H1 (cell line): Measurements from ENCODE around the gene NRSN2. TPM values are rescaled to one million over a fixed set of nuclear protein-coding genes. Genes with fewer than 3 reads are reported as not detected.

ENCODE experiments used
- CTCF ChIA-PET: fragments of 300-600 bp; sonication (Branson Sonifier 250); formaldehyde crosslinking; loops from one replicate; lab custom pipeline; 2021; ENCODE audit not compliant: partially characterized antibody; lab: Charles Lee
- POLR2A ChIA-PET: fragments of 300-600 bp; sonication (Branson Sonifier 250); formaldehyde crosslinking; loops from one replicate; lab custom pipeline; 2021; ENCODE audit warnings: inconsistent platforms; ENCODE audit not compliant: partially characterized antibody; lab: Charles Lee
- DNase-seq, 2 experiments: peaks; one replicate each; pipeline versions ENCODE4 v3.0.0 to v3.0.0-alpha.2; 2010 to 2022; ENCODE audit warnings: low spot score in 2 of 2, low read depth in 1 of 2, mixed read lengths in 1 of 2
- FAIRE-seq: peaks from 2 replicates; lab custom pipeline; 2011; peaks lifted over from hg19 to GRCh38; lab: Jason Lieb, UNC
- H2AFZ ChIP-seq: 2 replicates; pipeline ENCODE4 v1.8.1; 2012; ENCODE audit warnings: low read length, inconsistent platforms
- H2AK5ac ChIP-seq: 2 replicates; pipeline ENCODE4 v1.6.1; 2013; ENCODE audit warnings: low read depth, low read length
- H2BK120ac ChIP-seq: replicated peaks from 2 replicates; pipeline ENCODE3; 2013; ENCODE audit warnings: low read depth, low read length, inconsistent platforms
- H2BK12ac ChIP-seq: 2 replicates; pipeline ENCODE4 v1.6.1; 2013; ENCODE audit warnings: low read depth, low read length
- H2BK15ac ChIP-seq: 2 replicates; pipeline ENCODE4 v1.6.1; 2013; ENCODE audit warnings: low read length
- H2BK20ac ChIP-seq: 2 replicates; pipeline ENCODE4 v1.6.1; 2013; ENCODE audit warnings: low read length
- H2BK5ac ChIP-seq: 2 replicates; pipeline ENCODE4 v1.6.1; 2013; ENCODE audit warnings: low read depth, low read length
- H3K14ac ChIP-seq: 2 replicates; pipeline ENCODE4 v1.6.1; 2013; ENCODE audit warnings: inconsistent platforms; ENCODE audit not compliant: insufficient read length
- H3K18ac ChIP-seq: 2 replicates; pipeline ENCODE4 v1.6.1; 2013; ENCODE audit warnings: low read length; ENCODE audit errors: extremely low read depth
- H3K23ac ChIP-seq: 2 replicates; pipeline ENCODE4 v1.6.1; 2013; ENCODE audit warnings: inconsistent platforms; ENCODE audit not compliant: insufficient read length
- H3K23me2 ChIP-seq: 2 replicates; pipeline ENCODE4 v1.6.1; 2013; ENCODE audit warnings: low read depth, low read length
- H3K27ac ChIP-seq: 2 replicates; pipeline ENCODE4 v1.6.1; 2011; ENCODE audit warnings: low read depth, low read length, inconsistent platforms
- H3K27me3 ChIP-seq, 4 experiments: replicated peaks in 1 of 4; 1 replicate in 1 of 4; 2 replicates in 3 of 4; pipeline versions ENCODE4 v1.6.1 to v1.8.1; 2011 to 2013; ENCODE audit warnings: low read length in 3 of 4, mild to moderate bottlenecking in 3 of 4, inconsistent platforms in 2 of 4, mixed read lengths in 2 of 4, moderate library complexity in 1 of 4; ENCODE audit not compliant: control insufficient read depth in 3 of 4, insufficient read depth in 3 of 4; ENCODE audit errors: extremely low read depth in 1 of 4
- H3K36me3 ChIP-seq, 4 experiments: 2 replicates each; pipeline versions ENCODE4 v1.6.1 to v1.8.1; 2011 to 2013; ENCODE audit warnings: mild to moderate bottlenecking in 4 of 4, low read length in 3 of 4, moderate library complexity in 2 of 4, control low read depth in 1 of 4, inconsistent platforms in 1 of 4; ENCODE audit not compliant: insufficient read depth in 4 of 4, control insufficient read depth in 2 of 4
- H3K4ac ChIP-seq: replicated peaks from 2 replicates; pipeline ENCODE3; 2013; ENCODE audit warnings: low read length, low read depth, mixed read lengths, inconsistent platforms; ENCODE audit not compliant: insufficient read length
- H3K4me1 ChIP-seq, 4 experiments: replicated peaks in 1 of 4; 1 replicate in 1 of 4; 2 replicates in 3 of 4; pipeline versions ENCODE4 v1.6.1 to v1.8.1; 2011 to 2013; ENCODE audit warnings: low read length in 3 of 4, inconsistent platforms in 2 of 4, mixed read lengths in 1 of 4; ENCODE audit not compliant: insufficient read depth in 4 of 4, control insufficient read depth in 3 of 4
- H3K4me2 ChIP-seq, 2 experiments: 2 replicates each; pipeline versions ENCODE4 v1.6.1 to v1.8.1; 2011 to 2013; ENCODE audit warnings: low read depth in 2 of 2, low read length in 2 of 2, control low read depth in 1 of 2, inconsistent platforms in 1 of 2, mild to moderate bottlenecking in 1 of 2; ENCODE audit not compliant: insufficient read depth in 1 of 2
- H3K4me3 ChIP-seq, 4 experiments: fragments of 200-600, 300-600 bp in 1 of 4; sonication (generic), shearing (Covaris generic), sonication (Bioruptor Twin) in 1 of 4; 2 replicates each; pipeline versions ENCODE4 v1.5.1 to v1.8.1; 2011 to 2016; ENCODE audit warnings: low read length in 4 of 4, low read depth in 3 of 4, control low read depth in 2 of 4, inconsistent platforms in 2 of 4, mild to moderate bottlenecking in 2 of 4, mixed read lengths in 1 of 4, moderate library complexity in 1 of 4; ENCODE audit not compliant: insufficient read depth in 2 of 4; ENCODE audit errors: extremely low read depth in 1 of 4
- H3K56ac ChIP-seq: replicated peaks from 2 replicates; pipeline ENCODE3; 2013; ENCODE audit warnings: low read depth, mild to moderate bottlenecking, mixed read lengths, low read length, inconsistent platforms; ENCODE audit not compliant: insufficient read length
- H3K79me1 ChIP-seq: 2 replicates; pipeline ENCODE4 v1.6.1; 2013; ENCODE audit warnings: low read depth, low read length, control low read depth
- H3K79me2 ChIP-seq, 2 experiments: 2 replicates each; pipeline versions ENCODE4 v1.6.1 to v1.8.1; 2012 to 2013; ENCODE audit warnings: low read length in 2 of 2, mild to moderate bottlenecking in 2 of 2, inconsistent platforms in 1 of 2; ENCODE audit not compliant: insufficient read depth in 2 of 2, control insufficient read depth in 1 of 2
- H3K9ac ChIP-seq, 4 experiments: replicated peaks in 1 of 4; 1 replicate in 1 of 4; 2 replicates in 3 of 4; pipeline versions ENCODE4 v1.6.1 to v1.8.1; 2011 to 2013; ENCODE audit warnings: low read depth in 3 of 4, low read length in 3 of 4, control low read depth in 2 of 4, mild to moderate bottlenecking in 2 of 4, moderate library complexity in 2 of 4, inconsistent platforms in 1 of 4; ENCODE audit errors: extremely low read depth in 1 of 4
- H3K9me3 ChIP-seq, 2 experiments: 2 replicates each; pipeline versions ENCODE4 v1.6.1 to v1.8.1; 2012 to 2013; ENCODE audit warnings: mild to moderate bottlenecking in 2 of 2, moderate library complexity in 2 of 2, control low read depth in 1 of 2, inconsistent platforms in 1 of 2, low read depth in 1 of 2, low read length in 1 of 2, mixed read lengths in 1 of 2; ENCODE audit not compliant: insufficient read depth in 2 of 2
- H4K20me1 ChIP-seq, 2 experiments: replicated peaks in 1 of 2; 2 replicates each; pipeline versions ENCODE3 to v1.8.1; 2011 to 2013; ENCODE audit warnings: inconsistent platforms in 2 of 2, low read length in 2 of 2, mild to moderate bottlenecking in 1 of 2; ENCODE audit not compliant: insufficient read depth in 2 of 2, control insufficient read depth in 1 of 2
- H4K5ac ChIP-seq: 2 replicates; pipeline ENCODE4 v1.6.1; 2013; ENCODE audit warnings: low read length, low read depth, mixed read lengths, inconsistent platforms; ENCODE audit not compliant: insufficient read length
- H4K8ac ChIP-seq: 2 replicates; pipeline ENCODE4 v1.8.0; 2013; ENCODE audit warnings: mild to moderate bottlenecking, moderate library complexity, low read length, inconsistent platforms; ENCODE audit not compliant: insufficient read depth; ENCODE audit errors: extremely low read depth
- H4K91ac ChIP-seq: replicated peaks from 2 replicates; pipeline ENCODE3; 2013; ENCODE audit warnings: low read length, mixed read lengths, inconsistent platforms; ENCODE audit not compliant: insufficient read length
- E2F6 ChIP-seq: IDR thresholded peaks from 2 replicates; pipeline ENCODE4 v1.6.1; 2012; ENCODE audit warnings: inconsistent platforms
- EP300 ChIP-seq, 2 experiments: IDR thresholded peaks; 1 replicate in 1 of 2; 2 replicates in 1 of 2; pipeline ENCODE4 v1.6.1; 2011 to 2012; ENCODE audit warnings: low read depth in 2 of 2, low read length in 2 of 2, mild to moderate bottlenecking in 2 of 2, borderline replicate concordance in 1 of 2, inconsistent platforms in 1 of 2, moderate library complexity in 1 of 2
- TAF1 ChIP-seq: IDR thresholded peaks from 2 replicates; pipeline ENCODE4 v1.6.1; 2011; ENCODE audit warnings: mild to moderate bottlenecking, low read depth, low read length
- WGBS, 2 experiments: shearing (Covaris generic) in 1 of 2; methylation state at CpG; one replicate each; pipeline versions ENCODE4 v1.1.6 to v1.1.7; 2013 to 2015; ENCODE audit warnings: low lambda C conversion rate in 2 of 2, mixed read lengths in 2 of 2, inconsistent platforms in 1 of 2, low coverage in 1 of 2, missing lambda C conversion rate in 1 of 2; ENCODE audit not compliant: insufficient replicate concordance in 2 of 2, insufficient coverage in 1 of 2, insufficient read length in 1 of 2; ENCODE audit errors: extremely low coverage in 1 of 2, missing lambda C conversion rate in 1 of 2; 5-methylcytosine and 5-hydroxymethylcytosine counted together
- polyA plus RNA-seq, 7 experiments: library from polyadenylated mRNA; depleted of rRNA in 3 of 7; stranded (reverse) in 5 of 7; unstranded in 2 of 7; fragments of >200 nt in 5 of 7; fragments of 200-250 nt in 2 of 7; gene quantifications; 1 replicate in 5 of 7; 2 replicates in 1 of 7; 4 replicates in 1 of 7; pipeline versions ENCODE4 v1.2.1 to v1.2.3, GENCODE V29; 2011 to 2013; ENCODE audit warnings: missing spikeins in 2 of 7, mixed read lengths in 2 of 7
- total RNA-seq: library from RNA; stranded (reverse); fragmentation: NEBNext Ultra II Directional; extraction: Animal tissue kit (Norgen Biotek cat#: 25700); gene quantifications from 2 replicates; pipeline ENCODE4 v1.2.1, GENCODE V29; 2021

Gene NRSN2
- total and polyA plus RNA-seq, 2 of the 8 experiments (the other 6 are each of a cell fraction or from before 2014, with no cell fraction given): 19.4 to 33.3 TPM

GRCh38 chr20:308427-309038 lies 38.4 kb upstream of the NRSN2 start:
- TF ChIP-seq TAF1: no peak
- TF ChIP-seq EP300 (IDR thresholded peaks at IDR 0.05; ENCODE audit: borderline replicate concordance in 1 of 2, low read depth in 2 of 2, low read length in 2 of 2): no peak
- TF ChIP-seq E2F6: no peak
- Histone ChIP-seq H3K36me3 (no peaks in the 10 kb centered on the region), H3K14ac (no peak overlapping the region), H3K79me2 (no peaks in the 10 kb centered on the region), H2BK5ac (no peak overlapping the region), H3K18ac (no peak overlapping the region; the same call in 1 of the 2 replicates), H3K9ac (no peak overlapping the region), H4K8ac (no peak overlapping the region), H2BK12ac (no peak overlapping the region; the same call in 1 of the 2 replicates), H3K56ac (no peak overlapping the region), H3K4me3 (no peak overlapping the region), H3K4me2 (peak overlapping the region; percentile 79 to 92; a peak in 2 of 4 replicates), H4K20me1 (no peaks in the 10 kb centered on the region), H2BK15ac (peak overlapping the region; percentile 34; the same call in 1 of the 2 replicates), H3K9me3 (no peaks in the 10 kb centered on the region), H2BK120ac (peak overlapping the region; percentile 6), H4K5ac (no peak overlapping the region), H4K91ac (no peak overlapping the region), H3K23me2 (peaks cover 4% of the 10 kb centered on the region), H3K79me1 (no peaks in the 10 kb centered on the region), H2AFZ (no peak overlapping the region), H3K27me3 (no peaks in the 10 kb centered on the region), H3K27ac (no peak overlapping the region), H2BK20ac (0 out of 2 replicates have a peak overlapping the region, but pooled peaks have one; percentile 25), H3K23ac (no peak overlapping the region), H3K4me1 (peaks cover 4 to 11% (median 6%) of the 10 kb centered on the region in 4 experiments), H2AK5ac (no peak overlapping the region; the same call in 1 of the 2 replicates), H3K4ac (no peak overlapping the region)
- ChIA-PET CTCF (interaction anchor here (1.1 to 4.5 kb wide), 6 partner anchors 9 to 27 kb away, joined by 3 to 30 read pairs (median 16); no protein-coding TSS in a partner anchor), POLR2A (interaction anchor here (1.3 to 6.4 kb wide), 6 partner anchors 10 to 39 kb away, joined by 3 to 97 read pairs (median 6); partner anchors contain the start of genes NRSN2, SOX12 and ZCCHC3)
- DNase-seq: no peak
- FAIRE-seq: no peak
- WGBS, 2 experiments: 86% methylated on average over 7 of the region's 7 CpGs; no CpG with 5 or more reads in 1 of the 2 experiments
